A549 (cell line): Measurements from ENCODE around the gene ALOX5. TPM values are rescaled to one million over a fixed set of nuclear protein-coding genes. Genes with fewer than 3 reads are reported as not detected.
"Not testable (repeated sequence)": the region's sequence is repeated elsewhere in the genome, so short reads cannot be mapped to it uniquely, and the experiment has no call there.

ENCODE experiments used
- ATAC-seq, 2 experiments: fragments of 200-7000 bp in 1 of 2; fragments of >200 bp in 1 of 2; cut with Nextera tagmentation in 1 of 2; cut with Tn5 transposase in 1 of 2; 3 replicates each; pipeline versions ENCODE4 v1.8.0 to v1.9.1; 2018 to 2020; ENCODE audit warnings: mild to moderate bottlenecking in 1 of 2, moderate library complexity in 1 of 2
- CTCF ChIA-PET: fragments of 300-600 bp; sonication (Branson Sonifier 250); formaldehyde crosslinking; extraction: SDS; loops from one replicate; lab custom pipeline; 2021; ENCODE audit warnings: antibody characterized with exemption, inconsistent platforms; lab: Yijun Ruan, JAX
- POLR2A ChIA-PET: fragments of 350-600 bp; formaldehyde crosslinking; extraction: SDS; loops from one replicate; lab custom pipeline; 2021; ENCODE audit warnings: antibody characterized with exemption, inconsistent platforms; lab: Yijun Ruan, JAX
- DNase-seq, 2 experiments: peaks; one replicate each; pipeline versions ENCODE4 v3.0.0 to v3.0.0-alpha.2; 2011 to 2016; ENCODE audit warnings: low read depth in 1 of 2, low spot score in 1 of 2
- FAIRE-seq: peaks from 2 replicates; lab custom pipeline; 2011; peaks lifted over from hg19 to GRCh38; lab: Jason Lieb, UNC
- H3K27ac ChIP-seq, 2 experiments: fragments of >200 bp; sonication (Bioruptor Twin); formaldehyde crosslinking; 3 replicates each; pipeline ENCODE4 v1.5.1; 2016 to 2017
- H3K4me1 ChIP-seq: fragments of >200 bp; sonication (Bioruptor Twin); formaldehyde crosslinking; 3 replicates; pipeline ENCODE4 v1.6.1; 2016
- H3K4me2 ChIP-seq: fragments of >200 bp; sonication (Bioruptor Twin); formaldehyde crosslinking; 3 replicates; pipeline ENCODE4 v1.6.1; 2016
- H3K4me3 ChIP-seq: fragments of >200 bp; sonication (Bioruptor Twin); formaldehyde crosslinking; 3 replicates; pipeline ENCODE4 v1.5.1; 2016
- H3K9me3 ChIP-seq: fragments of >200 bp; sonication (Bioruptor Twin); formaldehyde crosslinking; 3 replicates; pipeline ENCODE4 v1.6.1; 2016
- ATOH8 ChIP-seq: fragments of 250-450 bp; sonication (Bioruptor Pico); IDR thresholded peaks from 2 replicates; pipeline ENCODE4 v1.5.0; 2020; ENCODE audit warnings: low read depth, mild to moderate bottlenecking, moderate library complexity
- BHLHE40 ChIP-seq: IDR thresholded peaks from 2 replicates; pipeline ENCODE4 v1.6.1; 2012; ENCODE audit warnings: low read depth, low read length, inconsistent platforms
- CBX2 ChIP-seq: fragments of 200-600 bp; sonication (generic); IDR thresholded peaks from 2 replicates; pipeline ENCODE4 v1.6.1; 2016; ENCODE audit warnings: low read depth, mild to moderate bottlenecking, borderline replicate concordance
- CHD4 ChIP-seq: fragments of 200-600 bp; sonication (generic); IDR thresholded peaks from 2 replicates; pipeline ENCODE4 v1.6.1; 2016; ENCODE audit warnings: antibody characterized with exemption, mild to moderate bottlenecking, borderline replicate concordance
- CTCF ChIP-seq: fragments of >200 bp; sonication (Bioruptor Twin); formaldehyde crosslinking; IDR thresholded peaks from 3 replicates; pipeline ENCODE4 v1.5.1; 2016
- E2F6 ChIP-seq: IDR thresholded peaks from 2 replicates; pipeline ENCODE4 v1.6.1; 2012; ENCODE audit warnings: low read depth, borderline replicate concordance
- ELK1 ChIP-seq: fragments of 150-350 bp; IDR thresholded peaks from 2 replicates; pipeline ENCODE4 v1.6.1; 2014; ENCODE audit warnings: low read depth, mild to moderate bottlenecking, low read length
- HDAC2 ChIP-seq: fragments of 200-600 bp; sonication (generic); IDR thresholded peaks from 2 replicates; pipeline ENCODE4 v1.6.1; 2016
- HMGXB4 ChIP-seq: fragments of 250-450 bp; sonication (Bioruptor Pico); IDR thresholded peaks from 2 replicates; pipeline ENCODE4 v1.5.0; 2021; ENCODE audit warnings: mild to moderate bottlenecking, moderate library complexity, borderline replicate concordance
- HOXB13 ChIP-seq: fragments of 250-450 bp; sonication (Bioruptor Pico); IDR thresholded peaks from 2 replicates; pipeline ENCODE4 v1.5.0; 2020; ENCODE audit warnings: low read depth, mild to moderate bottlenecking, moderate library complexity
- KDM1A ChIP-seq: fragments of 200-600 bp; sonication (generic); IDR thresholded peaks from 2 replicates; pipeline ENCODE4 v1.6.1; 2016; ENCODE audit warnings: low read depth, mild to moderate bottlenecking
- MAFK ChIP-seq: fragments of 450-650 bp; IDR thresholded peaks from 2 replicates; pipeline ENCODE4 v1.6.1; 2014; ENCODE audit not compliant: partially characterized antibody
- NR3C1 ChIP-seq: fragments of >200 bp; sonication (Bioruptor Twin); formaldehyde crosslinking; IDR thresholded peaks from 3 replicates; pipeline ENCODE4 v1.6.1; 2017
- POLR2AphosphoS2 ChIP-seq: conservative IDR thresholded peaks from 2 replicates; pipeline ENCODE4 v1.6.1; 2012; ENCODE audit warnings: low read length, improper control_type of control experiment, inconsistent platforms
- RNF2 ChIP-seq: fragments of 200-600 bp; sonication (generic); IDR thresholded peaks from 2 replicates; pipeline ENCODE4 v1.6.1; 2016; ENCODE audit warnings: low read depth, mild to moderate bottlenecking, antibody characterized with exemption, moderate library complexity, borderline replicate concordance
- WGBS: methylation state at CpG from one replicate; pipeline ENCODE4 v1.1.6; 2017; ENCODE audit errors: missing lambda C conversion rate; 5-methylcytosine and 5-hydroxymethylcytosine counted together
- polyA plus RNA-seq, 4 experiments: library from polyadenylated mRNA; depleted of rRNA in 3 of 4; stranded (reverse); fragments of >200 nt; fragmentation: RNase III in 1 of 4; extraction: RNeasy Plus Mini Kit Qiagen cat#74134 plus additional on column Dnase treatment in 1 of 4; gene quantifications; 2 replicates in 3 of 4; 3 replicates in 1 of 4; pipeline ENCODE4 v1.2.3, GENCODE V29; 2011 to 2017

ALOX5 gene
- polyA plus RNA-seq, 2 of the 4 experiments (the other 2 are of a cell fraction), result 0.18 to 0.40 TPM

GRCh38 chr10:45476559-45476958, 102.5 kb downstream of the ALOX5 start:
- Histone ChIP-seq H3K4me2 (no peak overlapping the region), H3K9me3 (peaks cover 8% of the 10 kb centered on the region), H3K27ac (no peak overlapping the region), H3K4me3 (no peak overlapping the region), H3K4me1 (no peaks in the 10 kb centered on the region)
- FAIRE-seq (no peak), ATAC-seq (no peak), DNase-seq (no peak)
- 83% methylated on average over 1 of the region's 1 CpG for WGBS
- ChIA-PET CTCF (interaction anchor here (0.9 to 1.3 kb wide), 2 partner anchors 12 to 195 kb away, joined by 3 to 7 read pairs; no protein-coding TSS in a partner anchor), POLR2A (no interaction called here)
- no peak for TF ChIP-seq MAFK

- ChIA-PET CTCF (interaction anchor here (1.8 kb wide), 1 partner anchor 15 kb away, joined by 5 read pairs; no protein-coding TSS in a partner anchor), POLR2A (no interaction called here)
- Histone ChIP-seq H3K4me1 (no peaks in the 10 kb centered on the region), H3K9me3 (peaks cover 8% of the 10 kb centered on the region), H3K27ac (no peak overlapping the region), H3K4me3 (no peak overlapping the region), H3K4me2 (no peak overlapping the region)
- DNase-seq (no peak), ATAC-seq (no peak), FAIRE-seq (no peak)
- WGBS, result 67% methylated on average over 2 of the region's 2 CpGs
- no peak for TF ChIP-seq CBX2
- TF ChIP-seq HDAC2, result no peak
- TF ChIP-seq KDM1A, result no peak
- TF ChIP-seq RNF2, result no peak
- TF ChIP-seq ATOH8 (CRISPR knock-in tag), result no peak
- no peak for TF ChIP-seq BHLHE40
- no peak for TF ChIP-seq CHD4
- TF ChIP-seq HMGXB4 (CRISPR knock-in tag), result no peak
- no peak for TF ChIP-seq ELK1
- TF ChIP-seq POLR2AphosphoS2, result no peak
- TF ChIP-seq NR3C1, result no peak
- no peak for TF ChIP-seq E2F6
- no peak for TF ChIP-seq CTCF
- TF ChIP-seq HOXB13 (CRISPR knock-in tag), result no peak
These were observed 106.3 kb downstream of the ALOX5 start for GRCh38 chr10:45480294-45480693.

- ATAC-seq, H3K9me3 ChIP-seq, DNase-seq, FAIRE-seq, H3K4me2 ChIP-seq, H3K4me1 ChIP-seq, H3K27ac ChIP-seq, H3K4me3 ChIP-seq, POLR2A ChIA-PET: not testable (repeated sequence)
- CTCF ChIA-PET, result interaction anchor here (1.8 kb wide), 1 partner anchor 16 kb away, joined by 5 read pairs; no protein-coding TSS in a partner anchor
- WGBS, result 78% methylated on average over 4 of the region's 4 CpGs
These were observed 107.1 kb downstream of the ALOX5 start for GRCh38 chr10:45481100-45481499.
